Ovary (tissue), 9 donors: Measurements from ENCODE around the gene SBF2. TPM values are rescaled to one million over a fixed set of nuclear protein-coding genes. Genes with fewer than 3 reads are reported as not detected.

ENCODE experiments used
- DNase-seq, 5 donors: peaks; one replicate each; pipeline ENCODE4 v3.0.0-alpha.2; 2019 to 2020
- H3K27ac ChIP-seq, 2 donors: fragments of 200-600 bp; one replicate each; pipeline versions ENCODE4 v1.5.1 to v1.8.0; 2019 to 2022
- H3K27me3 ChIP-seq: fragments of 200-600 bp; one replicate; pipeline ENCODE4 v1.8.0; 2022
- H3K36me3 ChIP-seq: fragments of 200-600 bp; sonication (generic); one replicate; pipeline ENCODE4 v1.5.1; 2019
- H3K4me1 ChIP-seq: one replicate; pipeline ENCODE4 v1.8.1; 2013; ENCODE audit warnings: mild to moderate bottlenecking, moderate library complexity; ENCODE audit not compliant: insufficient read depth
- H3K4me3 ChIP-seq: fragments of 200-600 bp; sonication (generic); one replicate; pipeline ENCODE4 v1.5.1; 2017
- H3K9me3 ChIP-seq, 2 donors: fragments of 200-600 bp in 1 of 2; sonication (generic) in 1 of 2; one replicate each; pipeline versions ENCODE4 v1.5.1 to v1.8.1; 2013 to 2019; ENCODE audit warnings: mild to moderate bottlenecking in 1 of 2, moderate library complexity in 1 of 2
- CTCF ChIP-seq, 3 donors: fragments of 450-650 bp in 2 of 3; fragments of 200-600 bp in 1 of 3; IDR thresholded peaks; one replicate each; pipeline versions ENCODE4 v1.5.1 to v1.8.0; 2016 to 2022; ENCODE audit warnings: antibody characterized with exemption in 3 of 3, mild to moderate bottlenecking in 1 of 3
- EP300 ChIP-seq: sonication (generic); formaldehyde crosslinking; IDR thresholded peaks from one replicate; pipeline ENCODE4 v1.6.1; 2017; ENCODE audit warnings: antibody characterized with exemption
- POLR2A ChIP-seq: fragments of 450-650 bp; IDR thresholded peaks from one replicate; pipeline ENCODE4 v1.6.1; 2017; ENCODE audit warnings: antibody characterized with exemption, mild to moderate bottlenecking, moderate library complexity
- WGBS, 3 donors: extraction: QIAGEN DNeasy Blood & Tissue Kit in 1 of 3; methylation state at CpG; one replicate each; pipeline versions ENCODE4 v1.1.5 to v1.1.7; 2013 to 2017; 5-methylcytosine and 5-hydroxymethylcytosine counted together
- intact Hi-C, 4 donors: fragments of 100-400 bp; cut with DNase I; formaldehyde crosslinking; loops; one replicate each; pipeline versions ENCODE4 v1.11.0 to v1.15.1; 2022 to 2023
- polyA plus RNA-seq, 2 donors: library from polyadenylated mRNA; stranded (reverse); fragments of 200-250 nt in 1 of 2; fragments of 350-450 nt in 1 of 2; fragmentation: Illumina TruSeq in 1 of 2; extraction: RNeasy Lipid Tissue Mini Kit (QIAGEN cat#74804) in 1 of 2; gene quantifications; one replicate each; pipeline ENCODE4 v1.2.3, GENCODE V29; 2013 to 2014
- total RNA-seq, 7 donors: library from RNA; depleted of rRNA in 2 of 7; stranded (reverse); fragments of >200 nt in 2 of 7; fragmentation: NEBNext Ultra II Directional in 3 of 7; extraction: Animal tissue kit (Norgen Biotek cat#: 25700) in 3 of 7; gene quantifications; one replicate each; pipeline versions ENCODE4 v1.1.0 to v1.2.4, GENCODE V29; 2016 to 2023
- donor health status: DM: no; HTN: no; CAD: no; lungs with moderate emphysema.
- donor health status: DM: no; HTN: no; CAD: no.
- donor health status: Bipolar disorder and iron deficiency.
- donor health status: DM: yes; HTN: yes; CAD: no.
- donor health status: DM: no; HTN: no; CAD: no.
- donor health status: DM: yes; HTN: yes; CAD: no.

Gene SBF2
- total and polyA plus RNA-seq, 9 donors = 27.4 to 77.5 (median 50.8) TPM

- Histone ChIP-seq H3K4me3 (no peak overlapping the region), H3K36me3 (no peaks in the 10 kb centered on the region), H3K27ac (no peak overlapping the region), H3K27me3 (no peaks in the 10 kb centered on the region), H3K4me1 (peaks cover 8% of the 10 kb centered on the region), H3K9me3 (no peaks in the 10 kb centered on the region)
- no peak for TF ChIP-seq POLR2A
- no peak for TF ChIP-seq CTCF (IDR thresholded peaks at IDR 0.05)
- TF ChIP-seq EP300 = no peak
- WGBS, 3 donors = 95 to 97% (median 95%) methylated on average over 4 of the region's 4 CpGs
- DNase-seq = no peak
- intact Hi-C loops = no loop called here
Observed at GRCh38 chr11:10285148-10285802, 8.7 kb downstream of the SBF2 start.

- WGBS, 3 donors = 73 to 80% (median 79%) methylated on average over 1 of the region's 1 CpG
- H3K4me1 ChIP-seq = peaks cover 1% of the 10 kb centered on the region
- no peak for DNase-seq
- H3K36me3 ChIP-seq = no peaks in the 10 kb centered on the region
- no peaks in the 10 kb centered on the region for H3K27me3 ChIP-seq
- H3K27ac ChIP-seq = no peak overlapping the region
- no peak overlapping the region for H3K4me3 ChIP-seq
- intact Hi-C loops = no loop called here
- TF ChIP-seq EP300 (no peak), CTCF (IDR thresholded peaks at IDR 0.05) (no peak), POLR2A (no peak)
- H3K9me3 ChIP-seq = no peaks in the 10 kb centered on the region
Observed at GRCh38 chr11:10283991-10284390, 10.0 kb downstream of the SBF2 start.

GRCh38 chr11:10282117-10282516 is 11.9 kb downstream of the SBF2 start:
- no peak overlapping the region for H3K4me3 ChIP-seq
- H3K36me3 ChIP-seq = no peaks in the 10 kb centered on the region
- no peak overlapping the region for H3K27ac ChIP-seq
- intact Hi-C loops = no loop called here
- no peaks in the 10 kb centered on the region for H3K9me3 ChIP-seq
- H3K27me3 ChIP-seq = no peaks in the 10 kb centered on the region
- TF ChIP-seq CTCF (IDR thresholded peaks at IDR 0.05) (no peak), EP300 (no peak), POLR2A (no peak)
- DNase-seq = no peak
- peaks cover 1% of the 10 kb centered on the region for H3K4me1 ChIP-seq

- Histone ChIP-seq H3K36me3 (no peaks in the 10 kb centered on the region), H3K27me3 (no peaks in the 10 kb centered on the region), H3K9me3 (no peaks in the 10 kb centered on the region), H3K4me3 (no peak overlapping the region), H3K27ac (no peak overlapping the region), H3K4me1 (peaks cover 4% of the 10 kb centered on the region)
- no peak for DNase-seq
- no peak for TF ChIP-seq POLR2A
- TF ChIP-seq CTCF (IDR thresholded peaks at IDR 0.05) = no peak
- no peak for TF ChIP-seq EP300
- intact Hi-C loops = no loop called here
Observed at GRCh38 chr11:10275714-10276113, 18.3 kb downstream of the SBF2 start.
